ENCODE results near the gene DNAAF5.
"Not testable (repeated sequence)": the region's sequence is repeated elsewhere in the genome, so short reads cannot be mapped to it uniquely, and the experiment has no call there.

The DNAAF5 gene

DNA sequence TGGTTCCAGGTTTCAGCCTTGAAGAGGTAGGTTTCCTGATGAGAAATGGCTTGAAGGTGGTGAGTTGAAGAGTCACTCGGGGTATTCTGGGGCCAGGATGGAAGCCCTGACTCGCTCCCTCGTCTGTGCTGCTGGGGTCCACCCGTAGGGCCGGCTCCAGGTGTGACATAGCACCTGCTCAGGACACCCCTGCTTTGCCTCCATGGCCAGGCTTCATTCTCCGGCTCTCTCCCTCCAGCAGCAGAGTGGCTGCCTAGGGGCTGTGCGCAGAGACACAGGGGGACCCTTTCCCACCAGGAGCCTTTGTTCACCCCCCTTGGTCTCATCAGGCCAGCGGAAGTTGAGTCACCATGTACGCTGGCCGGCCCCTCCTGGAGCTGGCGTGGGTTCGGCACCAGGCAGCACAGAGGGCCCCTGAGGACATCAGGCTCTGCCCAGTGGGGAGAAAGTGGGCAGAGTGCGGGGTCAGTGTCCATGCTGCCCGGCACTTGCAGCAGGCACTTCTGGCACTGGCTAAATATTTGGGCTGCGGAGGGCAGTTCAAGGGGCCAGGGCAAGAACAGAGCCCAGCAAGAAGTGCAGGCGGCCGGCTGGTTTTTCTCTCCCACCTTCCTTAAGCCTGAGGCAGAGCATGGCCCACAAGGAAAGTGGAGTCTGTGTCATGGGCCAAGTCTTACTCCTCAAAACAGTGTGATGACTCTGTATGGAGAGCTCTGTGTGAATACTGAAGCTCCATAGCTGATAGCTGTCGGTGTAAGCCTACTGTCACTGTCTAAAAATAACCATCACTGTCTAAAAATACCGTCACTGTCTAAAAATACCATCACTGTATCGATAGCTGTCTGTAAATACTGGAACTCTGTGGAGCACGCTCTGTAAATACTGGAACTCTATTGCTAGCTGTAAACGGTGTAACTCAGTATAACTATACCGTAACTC lies 4.3 kb downstream of the DNAAF5 start:
- DNase-seq (ENCODE audit: low read depth) = no peak

DNA sequence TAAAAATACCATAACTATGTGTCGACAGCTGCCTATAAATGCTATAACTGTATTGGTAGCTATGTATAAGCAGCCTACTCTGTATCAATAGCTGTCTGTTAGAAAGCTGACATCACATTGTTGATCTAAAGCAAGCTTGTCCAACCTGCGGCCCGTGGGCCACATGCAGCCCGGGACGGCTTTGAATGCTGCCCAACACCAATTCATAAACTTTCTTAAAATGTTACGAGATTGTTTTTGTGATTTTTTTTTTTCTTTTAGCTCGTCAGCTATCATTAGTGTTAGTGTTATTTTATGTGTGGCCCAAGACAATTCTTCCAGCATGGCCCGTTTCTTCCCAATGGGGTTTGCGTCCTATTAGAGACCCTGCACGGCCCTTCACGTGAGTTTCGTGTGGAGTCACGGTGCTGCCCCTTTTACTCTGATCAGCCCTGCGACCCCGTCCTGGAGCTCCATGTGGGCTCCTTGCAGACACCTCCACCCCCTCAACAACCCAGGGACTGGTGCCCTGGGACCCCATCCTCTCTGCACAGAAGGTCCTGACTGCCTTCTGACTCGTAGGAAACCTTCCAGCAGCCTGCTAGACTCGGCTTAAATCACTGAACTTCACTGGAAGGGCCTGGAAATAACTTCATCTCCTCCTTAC lies 5.1 kb downstream of the DNAAF5 start:
- no peak for DNase-seq (ENCODE audit: low read depth)

DNA sequence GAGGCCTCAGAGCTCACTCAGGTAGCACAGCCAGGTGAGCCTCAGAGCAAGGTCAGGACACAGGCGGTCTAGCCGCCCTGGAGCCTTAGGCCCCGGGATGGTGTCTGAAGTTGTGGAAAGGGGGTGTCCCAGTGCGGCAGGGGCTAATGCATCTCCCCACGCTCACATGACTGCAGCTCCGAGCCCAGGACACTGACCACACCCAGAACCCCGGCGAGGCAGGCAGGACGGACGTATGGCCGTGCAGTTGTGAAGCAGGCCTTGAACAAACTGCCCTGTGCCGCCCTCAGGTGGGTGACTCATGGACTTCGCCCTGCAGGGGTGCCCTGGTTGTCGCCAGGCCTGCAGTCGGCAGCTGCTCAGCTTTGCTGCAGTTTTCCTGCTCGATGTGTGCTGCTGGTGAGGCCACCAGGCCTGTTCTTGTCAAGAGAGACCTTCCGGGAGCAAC lies 5.6 kb downstream of the DNAAF5 start:
- no peak for DNase-seq (ENCODE audit: low read depth)

DNA sequence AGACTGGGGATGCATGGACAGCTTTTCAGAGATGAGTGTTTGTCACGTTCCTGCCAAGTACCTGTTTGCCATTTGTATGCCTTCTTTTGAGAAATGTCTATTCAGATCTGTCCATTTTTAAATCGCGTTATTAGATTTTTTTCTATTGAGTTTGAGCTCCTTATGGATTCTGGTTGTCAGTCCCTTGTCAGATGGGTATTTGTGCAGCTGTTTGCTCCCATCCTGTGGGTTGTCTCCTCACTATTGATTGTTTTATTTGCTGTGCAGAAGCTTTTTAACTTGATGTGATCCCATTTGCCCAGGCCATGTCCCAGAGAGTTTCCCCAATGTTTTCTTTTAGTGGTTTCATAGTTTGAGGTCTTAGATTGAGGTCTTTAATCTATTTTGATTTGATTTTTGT lies 6.1 kb downstream of the DNAAF5 start:
- DNase-seq (ENCODE audit: low read depth) = no peak

DNA sequence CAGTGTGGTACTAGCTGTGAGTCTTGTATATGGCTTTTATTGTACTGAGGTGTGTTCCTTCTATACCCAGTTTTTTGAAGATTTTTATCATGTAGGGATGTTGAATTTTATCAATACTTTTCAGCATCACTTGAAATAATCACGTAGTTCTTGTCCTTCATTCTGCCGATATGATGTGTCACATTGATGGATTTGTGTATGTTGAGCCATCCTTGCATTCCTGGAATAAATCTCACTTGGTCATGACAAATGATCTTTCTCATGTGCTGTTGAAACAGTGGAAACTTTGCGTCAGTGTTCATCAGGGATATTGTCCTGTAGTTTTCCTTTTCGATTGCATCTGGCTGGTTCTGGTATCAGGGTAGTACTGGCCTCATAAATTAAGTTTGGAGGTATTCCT lies 7.7 kb downstream of the DNAAF5 start:
- DNase-seq (ENCODE audit: low read depth) = no peak

DNA sequence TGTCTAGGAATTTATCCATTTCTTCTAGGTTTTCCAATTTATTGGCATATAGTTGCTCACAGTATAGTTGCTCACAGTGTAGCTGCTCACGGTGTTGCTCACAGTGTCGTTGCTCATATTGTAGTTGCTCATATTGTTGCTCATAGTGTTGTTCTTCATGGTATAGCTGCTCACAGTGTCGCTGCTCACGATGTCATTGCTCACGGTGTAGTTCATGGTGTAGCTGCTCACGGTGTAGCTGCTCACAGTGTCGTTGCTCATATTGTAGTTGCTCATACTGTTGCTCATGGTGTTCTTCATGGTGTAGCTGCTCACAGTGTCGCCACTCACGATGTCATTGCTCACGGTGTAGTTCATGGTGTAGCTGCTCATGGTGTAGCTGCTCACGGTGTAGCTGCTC lies 8.3 kb downstream of the DNAAF5 start:
- DNase-seq (ENCODE audit: low read depth) = no peak

DNA sequence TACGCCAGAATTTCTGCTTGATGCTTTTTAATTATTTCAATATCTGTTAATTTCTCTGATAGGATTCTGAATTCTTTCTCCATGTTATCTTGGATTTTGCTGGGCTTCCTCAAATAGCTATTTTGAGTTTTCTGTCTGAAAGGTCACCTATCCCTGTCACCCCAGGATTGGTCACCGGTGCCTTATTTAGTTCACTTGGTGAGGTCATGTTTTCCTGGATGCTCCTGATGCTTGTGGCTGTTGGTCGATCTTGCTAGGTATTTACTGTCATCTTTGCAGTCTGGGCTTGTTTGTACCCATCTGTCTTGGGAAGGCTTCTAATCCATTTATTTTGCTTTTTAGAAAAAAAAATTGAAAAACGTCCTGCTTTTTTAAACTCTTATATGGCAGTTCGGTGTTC lies 11.7 kb downstream of the DNAAF5 start:
- no peak for DNase-seq (ENCODE audit: low read depth)

DNA sequence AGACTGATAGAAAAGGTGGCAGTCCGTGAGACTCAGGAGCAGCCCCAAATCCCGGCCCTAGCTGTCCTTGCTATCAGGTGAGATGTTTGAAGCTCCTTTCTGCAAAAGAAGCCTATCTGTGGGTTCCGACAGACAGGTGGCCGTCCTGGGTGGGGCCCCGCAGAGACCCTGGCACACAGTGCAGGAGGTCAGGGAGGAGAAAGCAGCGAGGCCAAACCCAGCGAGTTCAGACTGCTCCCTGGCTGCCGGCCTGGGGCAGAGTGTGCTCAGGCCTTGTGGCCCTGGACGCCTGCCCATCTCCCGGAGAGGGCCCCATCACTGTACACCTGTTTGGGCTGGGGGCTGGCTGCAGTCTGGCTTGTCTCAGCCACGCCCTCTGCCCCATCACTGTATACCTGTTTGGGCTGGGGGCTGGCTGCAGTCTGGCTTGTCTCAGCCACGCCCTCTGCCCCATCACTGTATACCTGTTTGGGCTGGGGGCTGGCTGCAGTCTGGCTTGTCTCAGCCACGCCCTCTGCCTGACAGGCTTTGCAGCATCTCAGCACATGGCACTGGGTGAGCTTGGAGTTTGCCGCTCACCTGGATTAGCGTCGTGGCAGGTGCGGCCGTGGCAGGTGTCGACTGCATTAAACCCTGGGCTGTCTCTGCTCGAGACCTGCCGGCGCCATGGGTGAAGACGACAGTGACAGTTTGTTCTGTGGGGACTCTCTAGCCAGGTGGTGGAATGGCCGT lies 12.4 kb downstream of the DNAAF5 start:
- no peak for DNase-seq (ENCODE audit: low read depth)

DNA sequence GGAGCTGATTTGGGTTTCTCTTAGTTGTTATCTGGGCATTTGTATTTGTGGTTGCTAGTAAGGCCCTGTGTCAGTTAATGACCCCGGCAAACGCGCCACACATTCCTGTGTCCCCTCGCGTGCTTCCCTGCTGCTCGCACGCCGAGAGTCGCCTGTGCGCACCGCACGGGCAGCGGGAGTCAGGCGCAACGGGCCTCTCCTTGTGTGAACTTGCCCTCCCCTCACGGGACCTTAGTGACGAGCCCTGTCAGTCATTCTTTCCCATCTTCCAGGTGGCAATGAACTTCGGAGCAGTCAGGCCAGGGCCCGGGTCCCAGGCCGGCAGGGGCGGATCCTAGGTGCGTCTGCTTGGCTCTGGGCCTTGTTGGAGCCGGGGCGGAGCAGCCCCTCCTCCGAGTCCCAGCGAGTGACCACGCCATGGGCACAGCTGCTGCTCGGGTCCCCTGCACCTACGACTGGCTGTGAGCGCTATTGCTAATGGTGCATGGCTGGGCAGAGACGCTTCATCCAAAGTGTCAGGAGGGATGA lies 13.0 kb downstream of the DNAAF5 start:
- DNase-seq (ENCODE audit: low read depth) = no peak

DNA sequence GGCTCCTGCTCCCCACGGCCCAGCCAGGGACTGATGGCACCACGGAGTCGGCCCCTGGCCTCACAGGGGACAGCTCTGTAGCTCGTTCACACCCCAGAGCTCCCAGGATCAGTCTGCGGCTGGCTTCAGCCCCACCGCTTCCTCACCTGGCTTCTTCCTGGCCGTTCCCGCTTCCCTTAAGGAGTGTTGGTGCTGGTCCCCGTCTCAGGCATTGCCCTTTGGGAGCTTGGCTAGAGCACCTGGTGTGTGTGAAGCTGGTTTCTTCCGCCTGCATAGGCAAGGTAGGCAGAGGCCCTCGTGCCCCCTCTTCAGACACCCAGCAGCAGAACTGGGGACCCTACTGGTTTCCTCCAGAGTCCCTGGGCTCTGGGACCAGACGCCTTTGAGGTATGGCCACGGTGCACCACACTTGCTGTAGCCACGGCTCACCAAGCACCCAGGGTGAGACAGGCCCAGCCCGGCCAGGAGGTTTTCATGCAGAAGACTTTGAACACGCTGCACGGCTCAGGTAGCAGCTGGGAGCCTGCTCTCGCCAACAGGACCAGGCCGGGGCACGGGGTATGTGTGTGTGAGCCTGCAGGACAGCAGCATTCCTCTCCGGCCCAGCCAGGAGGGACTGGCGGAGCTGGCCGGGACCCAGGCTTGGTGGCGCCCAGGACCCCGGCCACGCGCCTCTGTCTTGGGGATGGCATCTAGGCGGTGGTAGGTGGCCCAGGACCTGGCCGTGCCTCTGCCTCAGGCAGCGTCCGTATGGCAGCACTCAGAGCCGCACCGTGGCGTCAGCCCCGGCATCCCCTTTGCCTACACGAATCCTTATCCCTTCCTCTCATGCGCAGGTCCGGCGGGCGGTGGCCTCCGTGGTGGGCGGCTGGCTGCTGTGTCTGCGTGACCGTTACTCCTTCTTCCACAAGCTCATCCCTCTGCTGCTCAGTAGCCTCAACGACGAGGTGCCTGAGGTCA lies 13.8 kb downstream of the DNAAF5 start:
- DNase-seq (ENCODE audit: low read depth) = no peak

DNA sequence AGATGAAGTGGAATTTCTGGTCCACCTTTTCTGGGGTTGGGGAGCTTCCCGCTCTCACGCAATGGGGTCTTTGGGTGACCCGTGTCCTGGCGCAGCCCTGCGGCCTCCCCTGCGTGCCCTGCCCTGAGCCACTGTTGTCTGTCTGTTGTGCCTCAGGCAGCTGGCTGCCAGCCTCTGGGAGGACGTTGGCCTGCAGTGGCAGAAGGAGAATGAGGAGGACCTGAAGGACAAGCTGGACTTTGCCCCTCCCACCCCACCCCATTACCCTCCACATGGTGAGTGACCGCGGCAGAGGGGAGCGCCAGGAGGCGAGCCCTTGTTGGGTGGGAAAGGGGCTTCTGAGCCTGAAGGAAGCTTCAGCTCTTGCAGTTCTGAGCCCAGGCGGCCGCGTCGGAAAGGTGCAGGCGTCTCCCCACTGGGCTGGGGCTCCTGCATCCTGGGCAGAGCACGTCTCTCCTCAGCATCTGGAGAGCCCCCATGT lies 14.7 kb downstream of the DNAAF5 start:
- no peak for DNase-seq (ENCODE audit: low read depth)

DNA sequence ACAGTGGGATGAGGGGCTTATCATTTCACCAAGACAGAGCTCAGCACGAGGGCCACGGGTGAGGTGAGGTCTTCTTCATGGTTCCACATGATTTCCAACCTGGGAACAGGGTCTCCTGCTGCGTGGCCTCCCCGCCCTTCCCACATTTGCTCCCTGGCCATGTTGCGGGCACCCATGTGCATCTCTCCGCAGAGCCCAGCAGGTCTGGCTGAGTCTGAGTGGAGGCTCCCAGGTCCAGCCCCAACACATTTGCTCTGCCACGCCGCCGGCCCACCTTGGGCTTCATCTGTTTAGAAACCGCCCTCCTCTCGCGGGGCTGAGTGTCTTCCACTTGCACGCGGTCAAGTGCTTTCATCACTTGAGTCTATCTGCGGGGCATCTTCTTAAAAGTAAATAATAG lies 15.4 kb downstream of the DNAAF5 start:
- DNase-seq (ENCODE audit: low read depth) = no peak

DNA sequence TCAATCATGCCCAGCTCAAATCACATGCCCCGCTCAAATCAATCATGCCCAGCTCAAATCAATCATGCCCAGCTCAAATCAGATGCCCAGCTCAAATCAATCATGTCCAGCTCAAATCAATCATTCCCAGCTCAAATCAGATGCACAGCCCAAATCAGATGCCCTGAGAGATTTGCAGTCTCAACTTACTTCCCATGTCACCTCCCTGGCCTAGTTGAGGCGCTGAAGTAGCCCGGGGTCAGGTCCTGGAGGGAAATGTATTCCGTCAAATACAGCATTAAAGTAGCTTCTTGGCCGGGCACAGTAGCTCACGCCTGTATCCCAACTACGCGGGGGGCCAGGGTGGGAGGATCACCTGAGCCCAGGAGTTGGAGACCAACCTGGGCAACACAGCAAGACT lies 16.3 kb downstream of the DNAAF5 start:
- DNase-seq (ENCODE audit: low read depth) = no peak

DNA sequence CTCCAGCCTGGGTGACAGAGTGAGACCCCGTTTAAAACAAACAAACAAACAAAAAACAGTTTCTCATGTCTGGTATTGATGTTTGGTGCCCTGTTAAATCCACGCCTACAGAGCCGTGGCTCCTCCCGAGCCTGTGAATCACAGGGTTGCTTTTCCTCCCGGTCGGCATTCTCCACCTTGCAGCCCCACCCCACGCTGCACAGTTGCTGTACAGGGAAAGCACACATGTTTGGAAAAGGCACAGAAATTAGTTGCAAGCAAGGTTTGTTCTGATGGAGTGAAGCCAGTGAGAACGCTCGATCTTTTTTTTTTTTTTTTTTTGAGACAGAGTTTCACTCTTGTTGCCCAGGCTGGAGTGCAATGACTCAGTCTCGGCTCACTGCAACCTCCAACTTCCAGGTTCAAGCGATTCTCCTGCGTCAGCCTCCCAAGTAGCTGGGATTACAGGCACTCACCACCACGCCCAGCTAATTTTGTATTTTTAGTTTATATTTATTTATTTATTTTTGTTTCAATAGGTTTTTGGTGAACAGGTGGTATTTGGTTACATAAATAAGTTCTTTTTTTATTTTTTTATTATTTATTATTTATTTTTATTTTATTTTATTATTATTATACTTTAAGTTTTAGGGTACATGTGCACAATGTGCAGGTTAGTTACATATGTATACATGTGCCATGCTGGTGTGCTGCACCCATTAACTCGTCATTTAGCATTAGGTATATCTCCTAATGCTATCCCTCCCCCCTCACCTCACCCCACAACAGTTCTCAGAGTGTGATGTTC lies 17.0 kb downstream of the DNAAF5 start:
- DNase-seq (ENCODE audit: low read depth) = not testable (repeated sequence)

DNA sequence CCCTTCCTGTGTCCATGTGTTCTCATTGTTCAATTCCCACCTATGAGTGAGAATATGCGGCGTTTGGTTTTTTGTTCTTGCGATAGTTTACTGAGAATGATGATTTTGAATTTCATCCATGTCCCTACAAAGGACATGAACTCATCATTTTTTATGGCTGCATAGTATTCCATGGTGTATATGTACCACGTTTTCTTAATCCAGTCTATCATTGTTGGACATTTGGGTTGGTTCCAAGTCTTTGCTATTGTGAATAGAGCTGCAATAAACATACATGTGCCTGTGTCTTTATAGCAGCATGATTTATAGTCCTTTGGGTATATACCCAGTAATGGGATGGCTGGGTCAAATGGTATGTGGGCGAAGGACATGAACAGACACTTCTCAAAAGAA lies 17.6 kb downstream of the DNAAF5 start:
- not testable (repeated sequence) for DNase-seq (ENCODE audit: low read depth)

DNA sequence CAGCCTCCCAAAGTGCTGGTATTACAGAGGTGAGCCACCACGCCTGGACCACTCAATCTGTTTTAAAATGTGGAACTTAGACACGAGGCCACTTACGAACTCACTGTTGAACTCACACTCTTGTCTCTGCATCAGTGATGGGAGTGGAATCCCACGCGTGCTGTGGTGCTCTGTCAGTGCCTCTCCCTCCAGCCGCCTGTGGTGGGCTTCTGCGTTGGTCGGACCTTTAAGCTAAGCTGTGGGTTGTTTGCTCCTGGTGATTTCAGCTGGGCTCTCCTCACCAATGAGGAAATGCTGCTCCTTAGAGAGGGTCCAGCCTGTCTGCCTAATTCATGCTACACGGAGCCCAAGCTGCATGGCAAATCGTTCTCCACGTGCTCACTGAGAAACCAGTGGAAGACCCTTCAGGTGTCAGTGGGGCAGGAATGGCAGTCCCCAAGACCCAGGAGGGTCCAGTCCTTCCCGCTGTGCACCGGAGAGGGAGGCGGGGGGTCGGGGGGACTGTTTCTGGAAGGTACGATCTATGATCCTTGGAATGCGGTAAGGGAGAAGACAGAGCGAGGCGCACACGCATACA lies 18.4 kb downstream of the DNAAF5 start:
- DNase-seq (ENCODE audit: low read depth) = no peak

DNA sequence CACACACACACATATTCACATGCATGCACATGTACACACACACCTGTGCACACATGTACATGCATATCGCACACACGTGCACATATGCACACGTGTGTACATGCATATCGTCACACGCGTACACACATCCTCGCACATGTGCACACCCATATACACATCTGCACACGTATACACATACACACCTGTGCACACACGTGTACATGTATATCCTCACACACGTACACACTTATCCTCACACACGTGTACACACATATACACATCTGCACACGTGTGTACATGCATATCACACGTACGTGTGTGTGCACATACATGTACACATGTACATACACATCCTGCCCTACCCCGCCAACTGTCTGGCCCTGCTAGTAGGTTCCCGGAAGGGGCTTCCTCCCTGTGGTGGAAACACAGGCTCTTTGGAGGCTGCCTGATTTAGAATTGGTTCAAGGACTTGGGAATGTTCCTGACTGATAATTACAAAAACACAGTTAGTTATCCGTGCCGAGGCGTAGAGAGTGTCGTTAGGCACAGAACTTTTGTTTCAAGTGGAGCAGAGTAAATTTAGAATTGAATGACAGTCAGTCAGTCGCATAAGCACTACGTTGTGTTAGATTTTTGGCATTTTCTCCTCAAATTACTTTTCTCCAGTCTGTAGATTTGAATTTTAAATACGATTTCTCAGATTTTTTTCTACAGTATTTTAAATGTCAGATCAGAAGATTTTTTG lies 19.1 kb downstream of the DNAAF5 start:
- DNase-seq (ENCODE audit: low read depth) = no peak

DNA sequence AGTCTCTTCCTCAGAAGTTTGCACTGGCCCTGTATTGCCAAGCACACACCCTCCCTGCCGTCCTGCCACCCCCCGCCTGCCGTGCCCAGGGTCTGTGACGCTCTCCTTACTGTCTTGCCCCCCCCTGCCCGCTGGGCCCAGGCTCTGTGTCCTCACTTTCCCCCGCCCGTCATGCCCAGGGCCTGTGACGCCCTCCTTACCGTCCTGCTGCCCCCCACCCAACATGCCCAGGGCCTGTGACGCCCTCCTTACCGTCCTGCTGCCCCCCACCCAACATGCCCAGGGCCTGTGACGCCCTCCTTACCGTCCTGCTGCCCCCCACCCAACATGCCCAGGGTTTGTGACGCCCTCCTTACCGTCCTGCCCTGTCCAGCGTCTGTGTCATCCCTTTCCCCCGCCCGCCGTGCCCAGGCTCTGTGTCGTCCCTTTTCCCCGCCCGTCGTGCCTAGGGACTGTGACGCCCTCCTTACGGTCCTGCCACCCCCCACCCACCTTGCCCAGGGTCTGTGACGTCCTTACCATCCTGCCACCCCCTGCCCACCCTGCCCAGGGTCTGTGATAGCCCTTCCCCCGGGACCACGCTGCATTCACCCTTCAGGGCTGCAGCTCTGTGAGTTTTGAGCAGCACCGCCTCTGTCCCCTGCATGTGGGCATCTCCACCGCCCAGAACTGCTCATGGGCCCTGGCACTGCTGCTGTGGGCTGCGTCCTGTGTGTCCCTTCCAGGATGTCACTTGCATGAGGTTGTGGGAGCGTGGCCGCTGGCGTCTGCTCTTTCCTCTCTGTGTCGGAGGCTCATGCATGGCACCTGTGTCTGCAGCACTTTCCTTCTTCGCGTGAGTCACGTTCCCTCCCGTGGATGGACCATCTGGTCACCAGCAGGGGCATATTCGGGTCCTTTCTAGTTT lies 19.9 kb downstream of the DNAAF5 start:
- no peak for DNase-seq (ENCODE audit: low read depth)
